VCaP (cell line): ENCODE results near the gene FAM170A.

Experiments used
- H3K27ac ChIP-seq: fragments of 450-650 bp; 2 replicates; pipeline ENCODE4 v1.5.1; 2017
- CTCF ChIP-seq: fragments of 450-650 bp; conservative IDR thresholded peaks from 2 replicates; pipeline ENCODE4 v1.5.1; 2017; ENCODE audit warnings: mild to moderate bottlenecking, moderate library complexity

The FAM170A gene

GRCh38 chr5:119678351-119679028, 49.1 kb downstream of the FAM170A start:
- H3K27ac ChIP-seq: no peak overlapping the region
- TF ChIP-seq CTCF: no peak

DNA sequence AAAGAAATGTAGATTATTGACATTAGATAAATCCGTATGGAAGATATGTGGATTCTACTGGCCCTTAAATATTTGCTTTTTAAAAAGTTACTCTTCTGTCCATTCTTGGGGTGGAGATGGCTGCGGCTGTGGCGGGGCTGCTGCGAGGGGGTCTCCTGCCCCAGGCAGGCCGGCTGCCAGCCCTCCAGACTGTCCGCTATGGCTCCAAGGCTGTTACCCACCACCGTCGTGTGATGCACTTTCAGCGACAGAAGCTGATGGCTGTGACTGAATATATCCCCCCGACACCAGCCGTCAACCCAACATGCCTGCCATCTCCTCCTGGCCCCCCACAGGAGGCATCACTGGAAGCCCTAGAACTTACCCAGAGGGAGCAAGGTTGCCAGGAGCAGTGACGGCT, 50.7 kb downstream of the FAM170A start:
- H3K27ac ChIP-seq: no peak overlapping the region
- TF ChIP-seq CTCF: no peak

GRCh38 chr5:119681734-119682133, 52.4 kb downstream of the FAM170A start:
- no peak overlapping the region for H3K27ac ChIP-seq
- no peak for TF ChIP-seq CTCF

DNA sequence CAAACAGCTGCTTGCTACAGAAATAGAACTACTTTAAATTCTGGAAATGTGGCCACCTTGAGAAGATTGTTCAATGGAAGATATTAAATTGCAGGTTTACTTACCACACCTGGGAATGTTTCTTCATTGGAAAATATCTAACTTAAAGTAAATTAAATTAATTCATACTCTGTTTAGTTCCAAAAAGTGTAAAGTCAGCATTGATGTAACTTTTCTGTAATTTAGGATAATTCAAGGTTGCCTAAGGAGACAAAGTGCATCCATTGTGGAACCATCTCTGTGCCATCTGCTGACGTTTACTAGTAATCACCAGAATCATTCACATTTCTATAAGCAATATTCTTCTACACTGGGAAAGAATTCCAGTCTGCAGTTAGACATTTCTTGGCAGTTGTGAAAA, 53.0 kb downstream of the FAM170A start:
- no peak overlapping the region for H3K27ac ChIP-seq
- TF ChIP-seq CTCF: no peak
